Stimulated activated CD4-positive, alpha-beta T cell treated with anti-CD3 and anti-CD28 coated beads, Interleukin-12 subunit alpha, Interleukin-12 subunit beta, amount 100 ng/mL, for 4 hours (primary cell): ENCODE measurements around the gene PAMR1.

Source experiments
- DNase-seq: peaks from one replicate; pipeline ENCODE4 v3.0.0-alpha.2; 2020

Gene PAMR1

GRCh38 chr11:35433588-35433987 lies 91.8 kb downstream of the PAMR1 start:
- DNase-seq, result no peak

- no peak for DNase-seq
These were observed 93.0 kb downstream of the PAMR1 start for GRCh38 chr11:35432464-35432863.

GRCh38 chr11:35427071-35427470 lies 98.3 kb downstream of the PAMR1 start:
- DNase-seq, result no peak

GRCh38 chr11:35426351-35426750 lies 99.1 kb downstream of the PAMR1 start:
- no peak for DNase-seq

GRCh38 chr11:35425603-35426212 lies 99.7 kb downstream of the PAMR1 start:
- no peak for DNase-seq

- DNase-seq, result no peak
These were observed 101.1 kb downstream of the PAMR1 start for GRCh38 chr11:35424157-35424940.

- DNase-seq, result no peak
These were observed 105.0 kb downstream of the PAMR1 start for GRCh38 chr11:35420371-35420770.

GRCh38 chr11:35419830-35420333 lies 105.5 kb downstream of the PAMR1 start:
- no peak for DNase-seq

- DNase-seq, result no peak
These were observed 106.1 kb downstream of the PAMR1 start, which contains the start of gene SLC1A2 for GRCh38 chr11:35419184-35419829. Gene SLC1A2 (minus strand): TSS chr11:35419558. CDS start chr11:35418966, 592 bp downstream.

- no peak for DNase-seq
These were observed 106.9 kb downstream of the PAMR1 start for GRCh38 chr11:35418282-35419183.

- no peak for DNase-seq
These were observed 109.9 kb downstream of the PAMR1 start for GRCh38 chr11:35415487-35415886.

GRCh38 chr11:35414776-35415175 lies 110.6 kb downstream of the PAMR1 start:
- DNase-seq, result no peak

- DNase-seq, result no peak
These were observed 111.1 kb downstream of the PAMR1 start for GRCh38 chr11:35414311-35414710.

- DNase-seq, result no peak
These were observed 111.8 kb downstream of the PAMR1 start for GRCh38 chr11:35413598-35413997.

- no peak for DNase-seq
These were observed 113.1 kb downstream of the PAMR1 start for GRCh38 chr11:35412285-35412684.

- no peak for DNase-seq
These were observed 118.4 kb downstream of the PAMR1 start for GRCh38 chr11:35407041-35407440.

GRCh38 chr11:35404388-35404775 lies 121.0 kb downstream of the PAMR1 start:
- DNase-seq, result no peak

- no peak for DNase-seq
These were observed 121.5 kb downstream of the PAMR1 start for GRCh38 chr11:35403765-35404387.

- DNase-seq, result no peak
These were observed 122.4 kb downstream of the PAMR1 start for GRCh38 chr11:35402751-35403660.

- no peak for DNase-seq
These were observed 126.5 kb downstream of the PAMR1 start for GRCh38 chr11:35398881-35399280.

GRCh38 chr11:35394941-35395340 lies 130.5 kb downstream of the PAMR1 start:
- no peak for DNase-seq
